ENCODE data around the gene KATNB1.
"Not testable (repeated sequence)": the region's sequence is repeated elsewhere in the genome, so short reads cannot be mapped to it uniquely, and the experiment has no call there.

The KATNB1 gene

GRCh38 chr16:57723170-57723569 is 12.4 kb upstream of the KATNB1 start:
- H3K27ac ChIP-seq: no peak overlapping the region
- DNase-seq (ENCODE audit: low read depth, low spot score): no peak

- H3K27ac ChIP-seq: no peak overlapping the region
- no peak for DNase-seq (ENCODE audit: low read depth, low spot score)
These were observed 11.0 kb upstream of the KATNB1 start for GRCh38 chr16:57724531-57724930.

GRCh38 chr16:57725151-57725550 is 10.4 kb upstream of the KATNB1 start:
- DNase-seq (ENCODE audit: low read depth, low spot score): no peak
- no peak overlapping the region for H3K27ac ChIP-seq

- no peak overlapping the region for H3K27ac ChIP-seq
- DNase-seq (ENCODE audit: low read depth, low spot score): no peak
These were observed 10.0 kb upstream of the KATNB1 start for GRCh38 chr16:57725554-57725953.

GRCh38 chr16:57725976-57726375 is 9.6 kb upstream of the KATNB1 start:
- no peak for DNase-seq (ENCODE audit: low read depth, low spot score)
- no peak overlapping the region for H3K27ac ChIP-seq

GRCh38 chr16:57726433-57726947 is 9.1 kb upstream of the KATNB1 start:
- no peak overlapping the region for H3K27ac ChIP-seq
- DNase-seq (ENCODE audit: low read depth, low spot score): no peak

- DNase-seq (ENCODE audit: low read depth, low spot score): no peak
These were observed 8.0 kb upstream of the KATNB1 start for GRCh38 chr16:57727610-57728009.

GRCh38 chr16:57728336-57729181 is 7.0 kb upstream of the KATNB1 start:
- no peak for DNase-seq (ENCODE audit: low read depth, low spot score)

More at GRCh38 chr16:57727610-57728009, 8.0 kb upstream of the KATNB1 start:
- no peak overlapping the region for H3K27ac ChIP-seq

GRCh38 chr16:57729182-57729484 is 6.4 kb upstream of the KATNB1 start:
- no peak for DNase-seq (ENCODE audit: low read depth, low spot score)
- no peak overlapping the region for H3K27ac ChIP-seq

More at GRCh38 chr16:57728336-57729181, 7.0 kb upstream of the KATNB1 start:
- H3K27ac ChIP-seq: no peak overlapping the region

- H3K27ac ChIP-seq; DNase-seq (ENCODE audit: low read depth, low spot score): not testable (repeated sequence)
These were observed 5.7 kb upstream of the KATNB1 start for GRCh38 chr16:57729852-57730251.

- H3K27ac ChIP-seq: no peak overlapping the region
- DNase-seq (ENCODE audit: low read depth, low spot score): no peak
These were observed 4.5 kb upstream of the KATNB1 start for GRCh38 chr16:57730771-57731730.

- no peak for DNase-seq (ENCODE audit: low read depth, low spot score)
These were observed 3.5 kb upstream of the KATNB1 start for GRCh38 chr16:57732037-57732436.

GRCh38 chr16:57732714-57733113 is 2.9 kb upstream of the KATNB1 start:
- H3K27ac ChIP-seq: no peak overlapping the region
- no peak for DNase-seq (ENCODE audit: low read depth, low spot score)

More at GRCh38 chr16:57732037-57732436, 3.5 kb upstream of the KATNB1 start:
- H3K27ac ChIP-seq: no peak overlapping the region

GRCh38 chr16:57734308-57734924 is 1.2 kb upstream of the KATNB1 start:
- peak overlapping the region; percentile 52 for H3K27ac ChIP-seq
- DNase-seq (ENCODE audit: low read depth, low spot score): no peak

- H3K27ac ChIP-seq: peak overlapping the region; percentile 52
These were observed 430 bp upstream of the KATNB1 start for GRCh38 chr16:57734925-57735754.

GRCh38 chr16:57736419-57737351 is 1.1 kb downstream of the KATNB1 start:
- peak overlapping the region; percentile 58 for H3K27ac ChIP-seq
- DNase-seq (ENCODE audit: low read depth, low spot score): no peak

More at GRCh38 chr16:57734925-57735754, 430 bp upstream of the KATNB1 start:
- DNase-seq (ENCODE audit: low read depth, low spot score): peak; percentile 99

- DNase-seq (ENCODE audit: low read depth, low spot score): no peak
- no peak overlapping the region for H3K27ac ChIP-seq
These were observed 3.3 kb downstream of the KATNB1 start for GRCh38 chr16:57738844-57739243.

- H3K27ac ChIP-seq: peak overlapping the region; percentile 34
These were observed 4.3 kb downstream of the KATNB1 start for GRCh38 chr16:57739756-57740422.

More at GRCh38 chr16:57739756-57740422, 4.3 kb downstream of the KATNB1 start:
- no peak for DNase-seq (ENCODE audit: low read depth, low spot score)
